ENCODE results near the gene IQCE. TPM values are rescaled to one million over a fixed set of nuclear protein-coding genes. Genes with fewer than 3 reads are reported as not detected.
"Not testable (repeated sequence)": the region's sequence is repeated elsewhere in the genome, so short reads cannot be mapped to it uniquely, and the experiment has no call there.

Gene IQCE
- total RNA-seq, 1 experiment from 2014 or later = 16.7 TPM

- no TSS peak for BruUV-seq (replicated peaks)
- POLR2A ChIA-PET = interaction anchor here (0.7 to 1.4 kb wide), 3 partner anchors 9 to 104 kb away, joined by 3 to 4 read pairs (median 4); no protein-coding TSS in a partner anchor
- H3K4me3 Mint-ChIP-seq (ENCODE audit: unreplicated experiment) = no peak overlapping the region
- intact Hi-C loops (cut with micrococcal nuclease) = no loop called here
- peak overlapping the region; percentile 54 for H3K27ac Mint-ChIP-seq (ENCODE audit: low read depth, unreplicated experiment)
- H3K4me1 Mint-ChIP-seq (ENCODE audit: insufficient read depth, unreplicated experiment) = peaks cover 23% of the 10 kb centered on the region
- no peaks in the 10 kb centered on the region for H3K9me3 Mint-ChIP-seq (ENCODE audit: unreplicated experiment)
- CTCF ChIA-PET = interaction anchor here (0.7 kb wide), 1 partner anchor 151 kb away, joined by 3 read pairs; no protein-coding TSS in a partner anchor
- no peaks in the 10 kb centered on the region for H3K27me3 Mint-ChIP-seq (ENCODE audit: insufficient read depth, unreplicated experiment)
- no peak for TF ChIP-seq CTCF (IDR thresholded peaks at IDR 0.05; ENCODE audit: unreplicated experiment)
- peak; percentile 51 for DNase-seq (ENCODE audit: unreplicated experiment)
- peaks cover 5% of the 10 kb centered on the region for H3K36me3 Mint-ChIP-seq (ENCODE audit: insufficient read depth, unreplicated experiment)
These were observed 29.4 kb upstream of the IQCE start for GRCh38 chr7:2529161-2530070.

- H3K4me1 Mint-ChIP-seq (ENCODE audit: insufficient read depth, unreplicated experiment) = peaks cover 23% of the 10 kb centered on the region
- CTCF ChIA-PET = interaction anchor here (0.7 kb wide), 1 partner anchor 150 kb away, joined by 3 read pairs; no protein-coding TSS in a partner anchor
- TF ChIP-seq CTCF (IDR thresholded peaks at IDR 0.05; ENCODE audit: unreplicated experiment) = no peak
These were observed 28.4 kb upstream of the IQCE start for GRCh38 chr7:2530071-2530987.

GRCh38 chr7:2530994-2531795 is 27.6 kb upstream of the IQCE start:
- H3K9me3 Mint-ChIP-seq (ENCODE audit: unreplicated experiment); H3K27ac Mint-ChIP-seq (ENCODE audit: low read depth, unreplicated experiment); BruUV-seq (replicated peaks); H3K36me3 Mint-ChIP-seq (ENCODE audit: insufficient read depth, unreplicated experiment); CTCF ChIA-PET; intact Hi-C loops (cut with micrococcal nuclease); DNase-seq (ENCODE audit: unreplicated experiment); H3K4me3 Mint-ChIP-seq (ENCODE audit: unreplicated experiment); H3K27me3 Mint-ChIP-seq (ENCODE audit: insufficient read depth, unreplicated experiment): not testable (repeated sequence)
- H3K4me1 Mint-ChIP-seq (ENCODE audit: insufficient read depth, unreplicated experiment) = peaks cover 23% of the 10 kb centered on the region
- POLR2A ChIA-PET = interaction anchor here (1.4 kb wide), 1 partner anchor 11 kb away, joined by 4 read pairs; no protein-coding TSS in a partner anchor

More at GRCh38 chr7:2530071-2530987, 28.4 kb upstream of the IQCE start:
- H3K27me3 Mint-ChIP-seq (ENCODE audit: insufficient read depth, unreplicated experiment) = no peaks in the 10 kb centered on the region
- no peak for DNase-seq (ENCODE audit: unreplicated experiment)
- peaks cover 5% of the 10 kb centered on the region for H3K36me3 Mint-ChIP-seq (ENCODE audit: insufficient read depth, unreplicated experiment)
- BruUV-seq (replicated peaks) = no TSS peak
- H3K9me3 Mint-ChIP-seq (ENCODE audit: unreplicated experiment) = no peaks in the 10 kb centered on the region
- no peak overlapping the region for H3K4me3 Mint-ChIP-seq (ENCODE audit: unreplicated experiment)
- intact Hi-C loops (cut with micrococcal nuclease) = no loop called here
- H3K27ac Mint-ChIP-seq (ENCODE audit: low read depth, unreplicated experiment) = peak overlapping the region; percentile 54
- POLR2A ChIA-PET = interaction anchor here (0.6 to 1.4 kb wide), 3 partner anchors 10 to 1392 kb away, joined by 3 to 4 read pairs (median 3); a partner anchor contains a TSS

- H3K36me3 Mint-ChIP-seq (ENCODE audit: insufficient read depth, unreplicated experiment); DNase-seq (ENCODE audit: unreplicated experiment); intact Hi-C loops (cut with micrococcal nuclease); H3K4me3 Mint-ChIP-seq (ENCODE audit: unreplicated experiment); H3K27ac Mint-ChIP-seq (ENCODE audit: low read depth, unreplicated experiment); CTCF ChIA-PET; H3K27me3 Mint-ChIP-seq (ENCODE audit: insufficient read depth, unreplicated experiment); POLR2A ChIA-PET; H3K9me3 Mint-ChIP-seq (ENCODE audit: unreplicated experiment); BruUV-seq (replicated peaks): not testable (repeated sequence)
- peaks cover 23% of the 10 kb centered on the region for H3K4me1 Mint-ChIP-seq (ENCODE audit: insufficient read depth, unreplicated experiment)
These were observed 27.0 kb upstream of the IQCE start for GRCh38 chr7:2531796-2532110.

- H3K27me3 Mint-ChIP-seq (ENCODE audit: insufficient read depth, unreplicated experiment); POLR2A ChIA-PET; CTCF ChIA-PET; intact Hi-C loops (cut with micrococcal nuclease); H3K4me3 Mint-ChIP-seq (ENCODE audit: unreplicated experiment); H3K27ac Mint-ChIP-seq (ENCODE audit: low read depth, unreplicated experiment); H3K36me3 Mint-ChIP-seq (ENCODE audit: insufficient read depth, unreplicated experiment); BruUV-seq (replicated peaks); H3K9me3 Mint-ChIP-seq (ENCODE audit: unreplicated experiment); DNase-seq (ENCODE audit: unreplicated experiment): not testable (repeated sequence)
- peaks cover 23% of the 10 kb centered on the region for H3K4me1 Mint-ChIP-seq (ENCODE audit: insufficient read depth, unreplicated experiment)
These were observed 26.5 kb upstream of the IQCE start for GRCh38 chr7:2532199-2532772.

DNA sequence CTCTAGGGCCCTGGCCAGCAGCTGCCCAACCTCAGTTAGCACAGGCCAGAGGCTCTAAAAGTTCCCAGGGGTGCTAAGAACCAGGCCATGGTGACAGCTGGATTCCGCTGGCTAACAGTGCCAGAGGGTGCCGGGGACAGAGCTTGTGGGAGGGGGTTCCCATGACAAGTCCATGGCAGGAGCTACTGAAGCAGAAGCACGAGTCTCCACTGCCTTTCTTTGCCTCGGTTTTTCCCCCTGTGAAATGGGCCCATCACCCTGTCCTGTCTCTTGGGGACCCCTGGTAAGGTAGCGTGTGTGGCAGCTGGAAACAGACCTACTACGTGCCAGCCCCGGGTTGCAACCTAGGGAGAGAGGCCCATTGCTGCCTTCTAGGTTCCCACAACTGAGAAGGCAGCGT is 26.0 kb upstream of the IQCE start:
- H3K4me1 Mint-ChIP-seq (ENCODE audit: insufficient read depth, unreplicated experiment) = peaks cover 18% of the 10 kb centered on the region
- H3K9me3 Mint-ChIP-seq (ENCODE audit: unreplicated experiment); H3K4me3 Mint-ChIP-seq (ENCODE audit: unreplicated experiment); CTCF ChIA-PET; H3K27ac Mint-ChIP-seq (ENCODE audit: low read depth, unreplicated experiment); BruUV-seq (replicated peaks); intact Hi-C loops (cut with micrococcal nuclease); H3K36me3 Mint-ChIP-seq (ENCODE audit: insufficient read depth, unreplicated experiment); DNase-seq (ENCODE audit: unreplicated experiment); POLR2A ChIA-PET; H3K27me3 Mint-ChIP-seq (ENCODE audit: insufficient read depth, unreplicated experiment): not testable (repeated sequence)

DNA sequence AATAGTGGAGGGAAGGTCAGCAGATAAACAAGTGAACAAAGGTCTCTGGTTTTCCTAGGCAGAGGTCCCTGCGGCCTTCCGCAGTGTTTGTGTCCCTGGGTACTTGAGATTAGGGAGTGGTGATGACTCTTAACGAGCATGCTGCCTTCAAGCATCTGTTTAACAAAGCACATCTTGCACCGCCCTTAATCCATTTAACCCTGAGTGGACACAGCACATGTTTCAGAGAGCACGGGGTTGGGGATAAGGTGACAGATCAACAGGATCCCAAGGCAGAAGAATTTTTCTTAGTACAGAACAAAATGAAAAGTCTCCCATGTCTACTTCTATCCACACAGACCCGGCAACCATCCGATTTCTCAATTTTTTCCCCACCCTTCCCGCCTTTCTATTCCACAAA is 25.2 kb upstream of the IQCE start:
- CTCF ChIA-PET; H3K27me3 Mint-ChIP-seq (ENCODE audit: insufficient read depth, unreplicated experiment); H3K27ac Mint-ChIP-seq (ENCODE audit: low read depth, unreplicated experiment); H3K36me3 Mint-ChIP-seq (ENCODE audit: insufficient read depth, unreplicated experiment); H3K4me3 Mint-ChIP-seq (ENCODE audit: unreplicated experiment); POLR2A ChIA-PET; DNase-seq (ENCODE audit: unreplicated experiment); intact Hi-C loops (cut with micrococcal nuclease); BruUV-seq (replicated peaks); H3K9me3 Mint-ChIP-seq (ENCODE audit: unreplicated experiment): not testable (repeated sequence)
- peaks cover 11% of the 10 kb centered on the region for H3K4me1 Mint-ChIP-seq (ENCODE audit: insufficient read depth, unreplicated experiment)
